Putamen (tissue), 1 donor: ENCODE results near the gene USP7.

ENCODE experiments used
- DNase-seq: peaks from one replicate; pipeline ENCODE4 v3.0.0-alpha.2; 2016; ENCODE audit warnings: low spot score

USP7 gene

DNA sequence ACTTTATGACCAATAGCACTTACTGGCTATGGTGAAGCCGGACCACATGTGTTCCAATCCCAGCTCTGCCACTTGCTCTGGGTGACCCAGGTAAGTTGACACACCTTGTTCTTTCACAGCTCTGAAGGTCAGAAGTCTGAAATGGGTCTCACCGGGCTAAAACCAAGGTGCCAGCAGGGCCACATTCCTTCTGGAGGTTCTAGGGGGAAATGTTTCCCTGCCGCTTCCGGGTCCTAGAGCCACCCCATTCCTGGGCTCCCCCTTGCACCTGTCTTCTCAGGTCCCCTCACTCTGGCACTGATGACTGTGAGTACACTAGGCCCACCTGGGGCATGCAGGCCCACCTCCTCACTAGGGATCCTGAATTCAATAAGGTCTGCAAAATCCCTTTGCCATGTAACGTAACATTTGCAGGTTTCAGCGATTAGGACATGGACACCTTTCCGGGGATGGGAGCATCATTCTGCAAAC is 11.4 kb downstream of the USP7 start:
- no peak for DNase-seq

GRCh38 chr16:8951447-8952280 is 12.0 kb downstream of the USP7 start:
- no peak for DNase-seq

DNA sequence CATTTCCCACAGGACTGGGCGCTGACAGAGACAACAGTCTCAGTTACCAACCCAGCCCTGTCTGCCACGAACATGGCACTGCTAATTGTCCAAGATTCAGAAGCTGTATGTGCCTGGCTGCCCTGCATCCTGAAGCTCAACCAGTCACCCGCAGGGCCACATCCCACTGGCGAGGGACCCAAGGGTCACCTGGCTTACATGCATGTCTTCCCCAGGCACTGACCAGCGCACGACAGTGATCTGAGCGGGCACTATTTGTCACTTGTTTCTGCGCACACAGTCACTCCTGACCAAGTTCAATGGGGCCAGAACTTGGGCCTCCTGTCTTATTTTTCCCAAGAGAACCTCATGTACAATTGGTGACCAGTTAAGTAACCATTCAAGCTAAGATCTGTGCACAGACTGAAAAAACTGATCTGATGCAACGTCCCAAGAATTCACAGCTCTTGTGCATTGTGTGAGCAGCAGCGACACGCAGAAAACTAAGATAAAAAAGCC is 13.1 kb downstream of the USP7 start:
- no peak for DNase-seq

- no peak for DNase-seq
Measured at GRCh38 chr16:8949536-8950418, 13.9 kb downstream of the USP7 start.

DNA sequence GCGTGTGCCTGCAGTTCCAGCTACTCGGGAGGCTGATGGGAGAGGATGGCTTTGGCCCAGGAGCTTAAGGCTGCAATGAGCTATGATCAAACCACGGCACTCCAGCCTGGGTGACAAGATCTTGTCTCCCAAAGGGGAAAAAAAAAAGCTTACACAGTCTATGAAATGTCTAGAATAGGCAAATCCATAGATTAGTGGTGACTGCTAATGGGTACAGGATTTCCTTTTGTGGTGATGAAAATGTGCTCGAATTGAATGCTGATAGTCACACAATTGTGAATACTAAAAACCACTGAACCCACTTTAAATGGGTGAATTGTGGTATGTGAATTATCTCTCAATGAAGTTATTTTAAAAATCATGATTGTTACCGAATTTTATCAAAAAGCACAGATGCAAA is 14.9 kb downstream of the USP7 start:
- DNase-seq, result no peak

- DNase-seq, result no peak
Measured at GRCh38 chr16:8948069-8948593, 15.6 kb downstream of the USP7 start.

DNA sequence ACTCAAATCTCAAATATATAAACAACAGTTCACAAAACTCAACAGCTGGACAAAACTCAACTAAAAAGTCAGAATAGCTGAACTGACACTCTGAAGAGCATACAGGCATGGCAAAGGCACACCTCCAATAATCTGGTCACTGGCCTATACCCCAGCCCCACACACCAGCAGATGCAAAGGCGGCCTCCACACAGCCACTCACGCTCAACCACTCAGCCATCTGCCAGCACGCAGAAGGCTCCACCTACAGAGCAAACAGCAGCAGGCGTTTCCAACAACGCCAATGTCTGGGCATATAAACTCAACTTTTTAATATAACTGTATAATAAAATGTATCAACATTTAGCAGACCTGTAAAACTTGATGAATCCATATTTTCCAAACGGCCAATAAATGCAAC is 17.2 kb downstream of the USP7 start:
- no peak for DNase-seq

GRCh38 chr16:8945626-8946296 is 17.9 kb downstream of the USP7 start:
- no peak for DNase-seq

- DNase-seq, result no peak
Measured at GRCh38 chr16:8943966-8944759, 19.5 kb downstream of the USP7 start.

GRCh38 chr16:8943001-8943763 is 20.5 kb downstream of the USP7 start:
- no peak for DNase-seq

DNA sequence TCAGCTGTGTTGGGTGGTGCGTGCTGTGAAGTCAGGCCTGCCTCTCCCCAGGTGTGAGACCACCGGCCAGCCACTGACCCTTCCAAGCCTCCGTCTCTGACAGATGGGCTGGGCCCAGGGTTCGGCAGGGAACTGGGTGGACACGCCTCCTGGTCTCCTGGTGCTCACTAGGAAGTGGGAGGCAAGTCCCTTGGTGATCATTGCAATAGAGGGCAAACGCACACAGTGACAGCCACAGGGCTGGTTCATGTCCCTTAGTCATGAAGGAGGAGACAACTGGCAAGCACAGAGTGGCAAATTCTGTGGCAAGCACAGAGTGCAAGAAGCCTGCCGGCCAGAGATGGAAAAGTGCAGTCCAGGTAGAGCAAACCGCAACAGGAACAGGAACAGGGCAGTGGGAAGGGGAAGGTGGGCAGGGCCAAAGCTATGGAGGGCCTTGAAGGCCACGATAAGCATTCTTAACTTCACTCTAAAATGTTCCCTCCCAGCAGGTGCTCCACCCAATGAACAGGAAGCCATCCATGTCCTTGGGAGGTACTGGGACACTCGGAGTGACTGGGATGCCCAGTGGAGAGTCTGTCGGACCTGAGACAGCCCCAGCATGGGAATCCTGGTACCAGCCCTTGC is 21.9 kb downstream of the USP7 start:
- no peak for DNase-seq

DNA sequence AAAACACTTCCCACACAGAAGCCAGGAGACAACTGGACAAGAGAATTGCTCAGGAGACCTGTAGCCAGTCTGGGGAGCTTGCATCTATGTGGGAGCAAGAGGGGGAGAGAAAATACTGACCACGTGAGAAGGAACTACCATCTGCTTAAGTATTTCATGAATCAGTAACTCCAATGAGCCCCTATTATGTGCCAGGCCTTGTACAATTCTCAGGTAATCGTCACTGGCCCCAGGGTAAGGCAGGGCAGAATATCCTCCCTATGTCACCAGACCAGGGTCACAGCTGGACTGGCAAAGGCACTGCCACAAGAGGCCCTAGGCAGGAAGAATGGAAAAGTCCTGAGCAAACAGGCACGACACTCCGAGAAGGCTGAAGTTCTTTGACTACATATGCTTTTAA is 25.9 kb downstream of the USP7 start:
- no peak for DNase-seq

DNA sequence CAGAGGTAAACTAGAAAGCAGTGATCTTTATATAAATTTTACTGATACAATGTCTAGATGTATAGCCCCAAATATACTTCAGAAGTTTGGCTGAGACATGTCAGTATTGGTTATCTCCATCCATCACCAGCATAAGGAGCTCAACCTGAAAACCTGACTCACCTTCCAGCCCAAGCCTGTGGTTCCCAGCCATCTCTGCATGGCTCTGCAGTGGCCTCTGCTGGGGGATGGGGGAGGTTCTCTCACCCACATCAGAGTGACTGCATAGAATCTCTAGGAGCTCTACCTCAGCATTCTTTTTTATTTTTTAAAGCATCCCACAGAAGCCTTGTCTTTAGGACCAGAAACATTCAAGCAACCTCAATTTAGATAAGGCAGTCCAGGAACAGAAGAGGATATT is 27.3 kb downstream of the USP7 start:
- DNase-seq, result no peak

GRCh38 chr16:8935989-8936388 is 27.7 kb downstream of the USP7 start:
- no peak for DNase-seq

DNA sequence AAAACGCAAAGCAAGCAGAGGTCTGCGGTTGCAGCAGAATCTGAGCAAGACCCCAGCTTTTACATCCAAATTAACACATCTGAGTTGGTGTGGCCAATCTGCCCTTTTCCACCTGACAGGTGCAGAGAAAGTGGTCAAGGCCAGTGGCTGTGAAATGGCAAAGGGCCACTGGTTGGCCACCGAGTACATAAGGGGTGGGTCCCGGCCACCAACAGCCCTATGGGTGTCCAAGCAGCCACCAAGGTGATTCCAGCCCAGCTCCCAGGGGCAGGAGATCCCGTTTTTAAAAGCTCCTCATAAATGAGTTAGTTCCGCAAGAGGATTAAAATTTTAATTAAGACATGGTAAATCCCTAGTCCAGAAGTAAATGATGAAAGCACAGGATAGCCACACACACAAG is 29.1 kb downstream of the USP7 start:
- DNase-seq, result no peak

- no peak for DNase-seq
Measured at GRCh38 chr16:8931859-8932258, 31.8 kb downstream of the USP7 start.

- no peak for DNase-seq
Measured at GRCh38 chr16:8929086-8929748, 34.5 kb downstream of the USP7 start.

DNA sequence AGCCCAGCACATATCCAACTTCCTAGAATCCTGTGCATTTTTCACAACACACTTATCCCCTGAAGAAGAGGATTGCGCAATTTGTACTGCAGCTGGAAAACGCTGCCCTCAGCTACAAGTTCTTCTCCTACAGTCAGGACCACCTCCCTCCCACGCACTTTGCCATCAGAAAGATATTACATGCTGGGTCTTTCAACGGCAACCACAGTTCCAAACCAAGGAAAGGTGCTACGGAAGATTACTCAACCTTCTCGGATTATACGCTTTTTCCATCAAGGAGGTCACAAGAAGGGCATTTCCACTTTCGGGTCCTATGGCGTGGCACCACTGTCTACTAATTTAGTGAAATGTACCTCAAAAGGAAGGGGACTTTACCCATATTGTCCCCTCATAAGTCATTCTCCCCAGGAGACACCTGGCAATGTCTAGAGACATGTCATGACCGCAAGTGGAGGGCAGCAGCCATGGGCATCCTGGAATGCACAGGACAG is 35.2 kb downstream of the USP7 start:
- no peak for DNase-seq

GRCh38 chr16:8926827-8927226 is 36.9 kb downstream of the USP7 start:
- DNase-seq, result no peak
